Mesendoderm (in vitro differentiated cells): Measurements from ENCODE around the gene RPS17.

ENCODE experiments used
- DNase-seq: peaks from one replicate; pipeline ENCODE4 v3.0.0; 2013
- H2AK5ac ChIP-seq: 2 replicates; pipeline ENCODE4 v1.6.1; 2013; ENCODE audit warnings: low read length, inconsistent platforms
- H2BK120ac ChIP-seq: 2 replicates; pipeline ENCODE4 v1.6.1; 2013; ENCODE audit warnings: low read depth, mild to moderate bottlenecking, low read length, moderate library complexity, mixed read lengths
- H2BK15ac ChIP-seq: replicated peaks from 2 replicates; pipeline ENCODE4 v1.6.1; 2013; ENCODE audit warnings: low read depth, mild to moderate bottlenecking, moderate library complexity
- H2BK5ac ChIP-seq: 2 replicates; pipeline ENCODE4 v1.6.1; 2013; ENCODE audit warnings: low read length, inconsistent platforms
- H3K18ac ChIP-seq: 2 replicates; pipeline ENCODE4 v1.6.1; 2013; ENCODE audit warnings: mild to moderate bottlenecking, low read length, mixed read lengths
- H3K23ac ChIP-seq: one replicate; pipeline ENCODE4 v1.6.1; 2013; ENCODE audit warnings: low read length
- H3K27ac ChIP-seq: 2 replicates; pipeline ENCODE4 v1.5.1; 2013; ENCODE audit warnings: low read depth, mild to moderate bottlenecking, inconsistent platforms, low read length, moderate library complexity
- H3K27me3 ChIP-seq: 2 replicates; pipeline ENCODE4 v1.6.1; 2013; ENCODE audit warnings: low read length, control low read depth, mild to moderate bottlenecking, inconsistent platforms; ENCODE audit not compliant: insufficient read depth, poor library complexity
- H3K36me3 ChIP-seq: 2 replicates; pipeline ENCODE4 v1.6.1; 2013; ENCODE audit warnings: low read length, inconsistent platforms; ENCODE audit not compliant: control insufficient read depth, insufficient read depth
- H3K4ac ChIP-seq: one replicate; pipeline ENCODE4 v1.6.1; 2013; ENCODE audit warnings: low read depth, mild to moderate bottlenecking, low read length, moderate library complexity
- H3K4me1 ChIP-seq: 2 replicates; pipeline ENCODE4 v1.6.1; 2013; ENCODE audit warnings: low read depth, low read length, inconsistent platforms; ENCODE audit not compliant: control insufficient read depth
- H3K4me2 ChIP-seq: 2 replicates; pipeline ENCODE4 v1.6.1; 2013; ENCODE audit warnings: low read length
- H3K4me3 ChIP-seq: 2 replicates; pipeline ENCODE4 v1.5.1; 2013; ENCODE audit warnings: mild to moderate bottlenecking, low read length
- H3K56ac ChIP-seq: one replicate; pipeline ENCODE4 v1.6.1; 2013; ENCODE audit warnings: low read length
- H3K79me1 ChIP-seq: 2 replicates; pipeline ENCODE4 v1.6.1; 2013; ENCODE audit warnings: low read length, inconsistent platforms
- H3K79me2 ChIP-seq: 2 replicates; pipeline ENCODE4 v1.6.1; 2013; ENCODE audit warnings: mild to moderate bottlenecking, low read length; ENCODE audit not compliant: control insufficient read depth, insufficient read depth
- H3K9ac ChIP-seq: 2 replicates; pipeline ENCODE4 v1.6.1; 2013; ENCODE audit warnings: low read length, inconsistent platforms
- H4K5ac ChIP-seq: one replicate; pipeline ENCODE4 v1.6.1; 2013; ENCODE audit warnings: low read length
- H4K8ac ChIP-seq: one replicate; pipeline ENCODE4 v1.6.1; 2013; ENCODE audit warnings: low read depth, mild to moderate bottlenecking, control low read depth, low read length, moderate library complexity
- WGBS: extraction: QIAGEN DNeasy Blood & Tissue Kit; methylation state at CpG from one replicate; pipeline ENCODE4 v1.1.7; 2013; ENCODE audit warnings: low lambda C conversion rate, missing lambda C conversion rate; ENCODE audit not compliant: insufficient coverage; ENCODE audit errors: extremely low coverage; 5-methylcytosine and 5-hydroxymethylcytosine counted together

RPS17 gene

GRCh38 chr15:82568986-82569385, 28.7 kb upstream of the RPS17 start:
- peaks cover 5% of the 10 kb centered on the region for H3K4me1 ChIP-seq
- no peaks in the 10 kb centered on the region for H3K27me3 ChIP-seq
- no peak overlapping the region for H2BK120ac ChIP-seq
- H3K18ac ChIP-seq = no peak overlapping the region
- DNase-seq = no peak
- H2BK15ac ChIP-seq = no peak overlapping the region
- no peaks in the 10 kb centered on the region for H3K79me1 ChIP-seq
- WGBS = no CpG with 5 or more reads among the region's 5 CpGs
- H3K23ac ChIP-seq = no peak overlapping the region
- no peak overlapping the region for H4K8ac ChIP-seq
- no peak overlapping the region for H3K4me2 ChIP-seq
- no peak overlapping the region for H3K4ac ChIP-seq
- H2BK5ac ChIP-seq = no peak overlapping the region
- no peaks in the 10 kb centered on the region for H3K79me2 ChIP-seq
- no peak overlapping the region for H4K5ac ChIP-seq
- no peak overlapping the region for H2AK5ac ChIP-seq
- no peaks in the 10 kb centered on the region for H3K36me3 ChIP-seq
- no peak overlapping the region for H3K27ac ChIP-seq
- no peak overlapping the region for H3K4me3 ChIP-seq
- H3K56ac ChIP-seq = no peak overlapping the region
- no peak overlapping the region for H3K9ac ChIP-seq

GRCh38 chr15:82567661-82568060, 27.4 kb upstream of the RPS17 start:
- Histone ChIP-seq H3K23ac (no peak overlapping the region), H3K27ac (no peak overlapping the region), H4K8ac (no peak overlapping the region), H2AK5ac (no peak overlapping the region), H3K18ac (no peak overlapping the region), H4K5ac (no peak overlapping the region), H2BK15ac (no peak overlapping the region), H2BK120ac (no peak overlapping the region), H3K56ac (no peak overlapping the region), H3K4me1 (peaks cover 5% of the 10 kb centered on the region), H3K4ac (no peak overlapping the region), H2BK5ac (no peak overlapping the region), H3K9ac (no peak overlapping the region), H3K27me3 (no peaks in the 10 kb centered on the region), H3K4me3 (no peak overlapping the region), H3K4me2 (no peak overlapping the region), H3K79me1 (no peaks in the 10 kb centered on the region), H3K36me3 (no peaks in the 10 kb centered on the region), H3K79me2 (no peaks in the 10 kb centered on the region)
- no CpG with 5 or more reads among the region's 2 CpGs for WGBS
- no peak for DNase-seq

GRCh38 chr15:82566690-82567089, 26.4 kb upstream of the RPS17 start:
- Histone ChIP-seq H3K18ac (no peak overlapping the region), H3K4me1 (peaks cover 5% of the 10 kb centered on the region), H2BK15ac (no peak overlapping the region), H4K5ac (no peak overlapping the region), H3K27ac (no peak overlapping the region), H3K4ac (no peak overlapping the region), H3K4me3 (no peak overlapping the region), H2AK5ac (no peak overlapping the region), H4K8ac (no peak overlapping the region), H2BK5ac (no peak overlapping the region), H3K79me2 (no peaks in the 10 kb centered on the region), H2BK120ac (no peak overlapping the region), H3K23ac (no peak overlapping the region), H3K9ac (no peak overlapping the region), H3K56ac (no peak overlapping the region), H3K4me2 (no peak overlapping the region), H3K79me1 (no peaks in the 10 kb centered on the region), H3K36me3 (no peaks in the 10 kb centered on the region), H3K27me3 (no peaks in the 10 kb centered on the region)
- no peak for DNase-seq
- no CpG with 5 or more reads among the region's 1 CpG for WGBS

- H2BK5ac ChIP-seq = no peak overlapping the region
- H3K4me2 ChIP-seq = no peak overlapping the region
- no peak overlapping the region for H2AK5ac ChIP-seq
- H3K27ac ChIP-seq = no peak overlapping the region
- no peaks in the 10 kb centered on the region for H3K36me3 ChIP-seq
- H2BK15ac ChIP-seq = no peak overlapping the region
- no peaks in the 10 kb centered on the region for H3K4me1 ChIP-seq
- H3K4me3 ChIP-seq = no peak overlapping the region
- H3K79me2 ChIP-seq = no peaks in the 10 kb centered on the region
- no peak overlapping the region for H4K8ac ChIP-seq
- H3K23ac ChIP-seq = no peak overlapping the region
- DNase-seq = no peak
- H3K27me3 ChIP-seq = no peaks in the 10 kb centered on the region
- H2BK120ac ChIP-seq = no peak overlapping the region
- no peak overlapping the region for H3K4ac ChIP-seq
- H4K5ac ChIP-seq = no peak overlapping the region
- H3K79me1 ChIP-seq = no peaks in the 10 kb centered on the region
- no peak overlapping the region for H3K18ac ChIP-seq
- no peak overlapping the region for H3K9ac ChIP-seq
- no CpG with 5 or more reads among the region's 1 CpG for WGBS
- H3K56ac ChIP-seq = no peak overlapping the region
Observed at GRCh38 chr15:82558502-82558901, 18.2 kb upstream of the RPS17 start.

- Histone ChIP-seq H3K23ac (no peak overlapping the region), H3K79me2 (no peaks in the 10 kb centered on the region), H3K56ac (no peak overlapping the region), H2BK15ac (no peak overlapping the region), H2AK5ac (no peak overlapping the region), H3K18ac (no peak overlapping the region), H3K27me3 (peaks cover 2% of the 10 kb centered on the region), H4K8ac (no peak overlapping the region), H3K9ac (no peak overlapping the region), H4K5ac (no peak overlapping the region), H2BK5ac (no peak overlapping the region), H3K79me1 (no peaks in the 10 kb centered on the region), H3K27ac (no peak overlapping the region), H3K4me3 (no peak overlapping the region), H3K4ac (no peak overlapping the region), H3K4me2 (no peak overlapping the region), H2BK120ac (no peak overlapping the region), H3K4me1 (no peaks in the 10 kb centered on the region), H3K36me3 (no peaks in the 10 kb centered on the region)
- no CpG with 5 or more reads among the region's 7 CpGs for WGBS
- no peak for DNase-seq
Observed at GRCh38 chr15:82556315-82557035, 16.2 kb upstream of the RPS17 start.

GRCh38 chr15:82554849-82555248, 14.6 kb upstream of the RPS17 start:
- Histone ChIP-seq H3K23ac (no peak overlapping the region), H3K4me3 (no peak overlapping the region), H3K56ac (no peak overlapping the region), H4K8ac (no peak overlapping the region), H2BK5ac (no peak overlapping the region), H3K4me1 (no peaks in the 10 kb centered on the region), H3K4me2 (no peak overlapping the region), H2BK120ac (no peak overlapping the region), H4K5ac (no peak overlapping the region), H2AK5ac (no peak overlapping the region), H2BK15ac (no peak overlapping the region), H3K79me2 (no peaks in the 10 kb centered on the region), H3K27me3 (peaks cover 2% of the 10 kb centered on the region), H3K36me3 (no peaks in the 10 kb centered on the region), H3K18ac (no peak overlapping the region), H3K27ac (no peak overlapping the region), H3K4ac (no peak overlapping the region), H3K9ac (no peak overlapping the region), H3K79me1 (no peaks in the 10 kb centered on the region)
- no CpG with 5 or more reads among the region's 2 CpGs for WGBS
- no peak for DNase-seq
